NT2/D1 (cell line): ENCODE data around the gene BMPR1B.

Experiments
- DNase-seq: peaks from one replicate; pipeline ENCODE4 v3.0.0-alpha.2; 2011; ENCODE audit warnings: low read depth, low spot score
- H3K27me3 ChIP-seq: 2 replicates; pipeline ENCODE4 v1.6.0; 2011; ENCODE audit warnings: mild to moderate bottlenecking; ENCODE audit not compliant: insufficient read length, insufficient read depth
- H3K36me3 ChIP-seq: 2 replicates; pipeline ENCODE4 v1.6.1; 2011; ENCODE audit warnings: mild to moderate bottlenecking, low read length, mixed read lengths; ENCODE audit not compliant: insufficient read depth, insufficient read length
- H3K4me1 ChIP-seq: 2 replicates; pipeline ENCODE4 v1.5.1; 2011; ENCODE audit not compliant: insufficient read depth, insufficient read length
- H3K4me3 ChIP-seq: 2 replicates; pipeline ENCODE4 v1.5.1; 2011; ENCODE audit warnings: low read depth; ENCODE audit not compliant: insufficient read length
- H3K9ac ChIP-seq: 2 replicates; pipeline ENCODE4 v1.6.0; 2011; ENCODE audit warnings: low read depth; ENCODE audit not compliant: insufficient read length
- H3K9me3 ChIP-seq: 2 replicates; pipeline ENCODE4 v1.5.1; 2011; ENCODE audit warnings: mild to moderate bottlenecking, low read length; ENCODE audit not compliant: insufficient read depth
- SUZ12 ChIP-seq: IDR thresholded peaks from 2 replicates; pipeline ENCODE4 v1.6.1; 2011; ENCODE audit not compliant: insufficient read length, insufficient read depth; ENCODE audit errors: extremely low read depth
- YY1 ChIP-seq: IDR thresholded peaks from 2 replicates; pipeline ENCODE4 v1.6.1; 2011; ENCODE audit not compliant: insufficient read length, insufficient read depth
- ZNF274 ChIP-seq: IDR thresholded peaks from 2 replicates; pipeline ENCODE4 v1.6.1; 2011; ENCODE audit warnings: mild to moderate bottlenecking, low read depth, low read length

The BMPR1B gene

GRCh38 chr4:95091272-95091671, 333.5 kb downstream of the BMPR1B start:
- Histone ChIP-seq H3K9me3 (no peaks in the 10 kb centered on the region), H3K4me1 (no peaks in the 10 kb centered on the region), H3K9ac (no peak overlapping the region), H3K4me3 (no peak overlapping the region), H3K36me3 (no peaks in the 10 kb centered on the region), H3K27me3 (no peaks in the 10 kb centered on the region)
- DNase-seq, result no peak
- TF ChIP-seq SUZ12, result no peak
- no peak for TF ChIP-seq ZNF274
- no peak for TF ChIP-seq YY1

DNA sequence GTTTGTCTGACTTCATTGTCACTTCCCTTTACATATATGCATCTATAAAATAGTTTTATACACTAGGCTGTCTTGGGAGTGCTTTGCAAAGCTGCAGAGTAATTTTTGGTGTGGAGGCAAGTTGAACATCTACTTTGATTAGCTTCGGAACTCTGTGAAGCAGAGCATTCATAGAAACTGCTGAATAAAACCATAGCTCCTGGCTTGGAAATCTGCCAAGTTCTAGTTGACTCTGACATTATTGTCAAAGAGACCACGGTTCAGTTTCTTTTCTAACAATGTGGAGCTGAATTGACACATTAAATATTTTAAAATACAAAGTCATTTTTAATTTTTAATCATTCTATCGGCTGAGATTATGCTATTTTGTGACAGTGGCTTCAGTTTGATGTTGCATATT, 335.0 kb downstream of the BMPR1B start:
- TF ChIP-seq SUZ12 (no peak), ZNF274 (no peak), YY1 (no peak)
- Histone ChIP-seq H3K36me3 (no peaks in the 10 kb centered on the region), H3K4me1 (no peaks in the 10 kb centered on the region), H3K9ac (no peak overlapping the region), H3K27me3 (no peaks in the 10 kb centered on the region), H3K4me3 (no peak overlapping the region), H3K9me3 (no peaks in the 10 kb centered on the region)
- DNase-seq, result no peak

- Histone ChIP-seq H3K9me3 (no peaks in the 10 kb centered on the region), H3K36me3 (no peaks in the 10 kb centered on the region), H3K4me1 (no peaks in the 10 kb centered on the region), H3K4me3 (no peak overlapping the region), H3K9ac (no peak overlapping the region), H3K27me3 (no peaks in the 10 kb centered on the region)
- TF ChIP-seq SUZ12 (no peak), ZNF274 (no peak), YY1 (no peak)
- no peak for DNase-seq
Observed at GRCh38 chr4:95093460-95093859, 335.7 kb downstream of the BMPR1B start.

DNA sequence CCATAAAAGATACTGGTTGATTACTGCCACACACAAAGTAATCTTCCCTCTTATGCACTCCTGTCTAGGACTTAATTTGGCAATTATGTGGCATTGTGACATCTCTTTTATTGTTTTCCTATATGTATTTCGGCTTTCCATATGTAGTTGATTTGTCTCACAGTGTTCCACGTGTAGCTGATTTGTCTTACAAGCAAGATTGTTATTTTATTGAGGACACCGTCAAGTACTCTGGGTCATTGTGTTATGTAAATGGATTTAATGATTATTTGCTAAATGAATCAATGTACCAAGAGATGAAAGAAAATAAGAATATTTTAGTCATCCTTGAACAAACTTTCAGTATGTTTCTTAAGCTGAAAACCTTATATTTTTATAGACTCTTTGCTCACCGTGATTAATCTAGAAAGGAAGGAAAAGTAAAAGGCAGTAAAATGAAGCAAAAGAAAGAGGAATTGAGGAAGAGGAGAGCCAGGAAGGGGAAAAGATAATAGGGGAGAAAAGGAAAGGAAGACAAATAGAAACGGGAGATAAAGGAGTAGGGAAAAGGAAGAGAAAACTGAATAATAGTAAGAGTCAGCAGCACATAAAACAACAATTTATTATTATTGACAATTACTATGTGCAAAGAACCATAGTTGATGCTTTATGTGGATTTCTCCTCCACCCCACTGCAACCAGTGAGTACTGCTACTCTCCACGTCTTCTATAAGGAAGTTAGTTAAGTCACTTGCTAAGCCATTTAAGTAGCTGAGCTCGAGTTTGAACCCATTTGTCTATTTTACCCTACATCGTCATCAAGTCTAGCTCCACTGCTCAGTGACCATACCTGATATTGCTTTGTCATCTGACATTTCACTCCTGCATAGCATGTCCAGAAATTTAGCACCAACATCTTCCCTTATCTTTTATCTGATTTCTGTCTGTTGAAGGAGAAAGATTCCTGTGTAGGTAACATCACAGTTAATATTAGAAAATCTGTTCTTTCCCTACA, 336.5 kb downstream of the BMPR1B start:
- H3K36me3 ChIP-seq, result no peaks in the 10 kb centered on the region
- no peak overlapping the region for H3K4me3 ChIP-seq
- no peak overlapping the region for H3K9ac ChIP-seq
- no peak for DNase-seq
- H3K4me1 ChIP-seq, result no peaks in the 10 kb centered on the region
- TF ChIP-seq ZNF274 (no peak), YY1 (no peak), SUZ12 (no peak)
- no peaks in the 10 kb centered on the region for H3K27me3 ChIP-seq
- H3K9me3 ChIP-seq, result no peaks in the 10 kb centered on the region

DNA sequence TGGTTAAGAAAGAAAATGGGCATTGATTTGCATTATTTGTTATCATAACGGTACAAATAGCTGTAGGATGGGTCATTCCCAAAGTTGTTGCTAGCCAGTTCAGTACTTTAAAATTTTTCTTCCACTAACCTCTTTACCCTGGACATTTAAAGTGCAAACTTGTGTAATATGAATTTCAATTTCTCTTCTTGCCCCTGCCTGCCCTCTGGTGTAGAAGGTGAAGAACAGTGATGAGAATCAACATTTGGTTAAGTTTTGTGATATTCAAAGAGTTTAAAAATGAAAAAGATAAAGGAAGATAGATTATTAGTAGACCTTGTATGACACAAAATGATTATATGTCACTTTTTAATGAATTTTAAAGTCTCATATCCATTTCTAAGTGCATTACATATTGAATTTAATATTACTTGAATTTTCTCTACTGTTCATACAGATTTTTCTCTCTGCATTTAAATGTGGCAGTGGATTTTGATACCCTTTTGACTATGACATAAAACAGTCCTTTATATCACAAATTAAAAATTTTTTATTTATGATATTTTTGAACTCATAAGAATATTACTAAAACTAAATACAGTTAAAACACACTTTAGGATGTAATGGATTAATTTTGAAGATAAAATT, 337.7 kb downstream of the BMPR1B start:
- Histone ChIP-seq H3K9me3 (no peaks in the 10 kb centered on the region), H3K4me3 (no peak overlapping the region), H3K27me3 (no peaks in the 10 kb centered on the region), H3K4me1 (no peaks in the 10 kb centered on the region), H3K36me3 (no peaks in the 10 kb centered on the region), H3K9ac (no peak overlapping the region)
- TF ChIP-seq ZNF274 (no peak), SUZ12 (no peak), YY1 (no peak)
- no peak for DNase-seq

- DNase-seq, result no peak
- no peaks in the 10 kb centered on the region for H3K27me3 ChIP-seq
- H3K9ac ChIP-seq, result no peak overlapping the region
- no peaks in the 10 kb centered on the region for H3K36me3 ChIP-seq
- H3K4me3 ChIP-seq, result no peak overlapping the region
- TF ChIP-seq ZNF274 (no peak), YY1 (no peak), SUZ12 (no peak)
- H3K4me1 ChIP-seq, result no peaks in the 10 kb centered on the region
- no peaks in the 10 kb centered on the region for H3K9me3 ChIP-seq
Observed at GRCh38 chr4:95102162-95102790, 344.5 kb downstream of the BMPR1B start.

GRCh38 chr4:95105112-95105511, 347.4 kb downstream of the BMPR1B start:
- no peak for DNase-seq
- no peaks in the 10 kb centered on the region for H3K9me3 ChIP-seq
- no peak overlapping the region for H3K4me3 ChIP-seq
- H3K9ac ChIP-seq, result no peak overlapping the region
- TF ChIP-seq SUZ12 (no peak), ZNF274 (no peak), YY1 (no peak)
- H3K27me3 ChIP-seq, result no peaks in the 10 kb centered on the region
- H3K4me1 ChIP-seq, result no peaks in the 10 kb centered on the region
- no peaks in the 10 kb centered on the region for H3K36me3 ChIP-seq
